ENCODE data around the gene OR5H1. TPM values are rescaled to one million over a fixed set of nuclear protein-coding genes. Genes with fewer than 3 reads are reported as not detected.
"Not testable (repeated sequence)": the region's sequence is repeated elsewhere in the genome, so short reads cannot be mapped to it uniquely, and the experiment has no call there.

The OR5H1 gene
- total RNA-seq, 1 donor from 2014 or later, result not detected

DNA sequence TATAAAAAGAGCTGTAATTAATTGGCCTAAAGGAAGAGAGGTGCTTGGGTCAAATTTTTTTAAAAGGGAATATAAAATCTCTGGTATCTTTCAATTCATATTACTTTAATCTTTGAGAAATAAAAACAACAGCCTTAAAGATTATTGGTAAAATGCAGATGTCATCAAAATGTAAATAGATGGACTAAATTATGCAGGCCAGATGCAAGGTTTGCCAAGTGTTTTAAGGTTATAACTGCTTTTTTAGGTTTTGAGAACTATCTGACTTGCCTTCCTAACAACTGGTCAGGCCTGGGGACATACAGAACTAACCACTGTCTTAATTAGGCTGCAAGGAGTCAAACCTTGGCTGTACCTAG, 20.0 kb upstream of the OR5H1 start:
- H3K27ac ChIP-seq, result no peak overlapping the region
- no peaks in the 10 kb centered on the region for H3K36me3 ChIP-seq
- no peak for DNase-seq (ENCODE audit: extremely low spot score in 2 of 2)
- H3K9me3 ChIP-seq, result no peaks in the 10 kb centered on the region
- no peak for TF ChIP-seq POLR2A (IDR thresholded peaks at IDR 0.05)
- no peaks in the 10 kb centered on the region for H3K27me3 ChIP-seq
- intact Hi-C loops (cut with DNase I), result no loop called here
- H3K4me1 ChIP-seq, result no peaks in the 10 kb centered on the region
- no peak overlapping the region for H3K4me3 ChIP-seq

GRCh38 chr3:98114264-98114663, 16.3 kb upstream of the OR5H1 start:
- Histone ChIP-seq H3K4me1 (no peaks in the 10 kb centered on the region), H3K36me3 (no peaks in the 10 kb centered on the region), H3K4me3 (no peak overlapping the region), H3K27ac (no peak overlapping the region), H3K27me3 (no peaks in the 10 kb centered on the region), H3K9me3 (no peaks in the 10 kb centered on the region)
- DNase-seq (ENCODE audit: extremely low spot score in 2 of 2), result no peak
- intact Hi-C loops (cut with DNase I), result no loop called here
- TF ChIP-seq POLR2AphosphoS5 (IDR thresholded peaks at IDR 0.05; ENCODE audit: insufficient read depth in 1 of 2, low read depth in 1 of 2), result no peak
- TF ChIP-seq, protein P1, sequence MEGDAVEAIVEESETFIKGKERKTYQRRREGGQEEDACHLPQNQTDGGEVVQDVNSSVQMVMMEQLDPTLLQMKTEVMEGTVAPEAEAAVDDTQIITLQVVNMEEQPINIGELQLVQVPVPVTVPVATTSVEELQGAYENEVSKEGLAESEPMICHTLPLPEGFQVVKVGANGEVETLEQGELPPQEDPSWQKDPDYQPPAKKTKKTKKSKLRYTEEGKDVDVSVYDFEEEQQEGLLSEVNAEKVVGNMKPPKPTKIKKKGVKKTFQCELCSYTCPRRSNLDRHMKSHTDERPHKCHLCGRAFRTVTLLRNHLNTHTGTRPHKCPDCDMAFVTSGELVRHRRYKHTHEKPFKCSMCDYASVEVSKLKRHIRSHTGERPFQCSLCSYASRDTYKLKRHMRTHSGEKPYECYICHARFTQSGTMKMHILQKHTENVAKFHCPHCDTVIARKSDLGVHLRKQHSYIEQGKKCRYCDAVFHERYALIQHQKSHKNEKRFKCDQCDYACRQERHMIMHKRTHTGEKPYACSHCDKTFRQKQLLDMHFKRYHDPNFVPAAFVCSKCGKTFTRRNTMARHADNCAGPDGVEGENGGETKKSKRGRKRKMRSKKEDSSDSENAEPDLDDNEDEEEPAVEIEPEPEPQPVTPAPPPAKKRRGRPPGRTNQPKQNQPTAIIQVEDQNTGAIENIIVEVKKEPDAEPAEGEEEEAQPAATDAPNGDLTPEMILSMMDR (IDR thresholded peaks at IDR 0.05), result no peak
- TF ChIP-seq POLR2A (IDR thresholded peaks at IDR 0.05), result no peak

DNA sequence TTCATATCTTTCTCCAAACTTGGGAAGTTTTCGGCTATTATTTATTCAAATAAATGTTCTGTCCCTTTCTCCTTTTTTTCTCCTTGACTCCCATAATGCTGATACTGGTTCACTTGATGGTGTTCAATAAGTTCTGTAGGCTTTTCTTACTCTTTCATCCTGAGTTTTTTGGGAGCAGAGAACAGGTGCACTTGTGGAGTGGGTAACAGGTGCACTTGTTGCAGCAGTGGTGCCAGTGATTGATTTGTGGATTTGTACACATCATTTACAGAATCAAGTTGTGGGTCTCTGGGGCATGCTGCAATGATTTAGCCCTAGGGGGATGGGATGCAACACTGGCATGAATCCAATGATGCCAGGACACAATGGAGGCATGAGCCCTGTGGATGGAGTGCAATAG, 14.8 kb upstream of the OR5H1 start:
- intact Hi-C loops (cut with DNase I), result no loop called here
- Histone ChIP-seq H3K36me3 (no peaks in the 10 kb centered on the region), H3K27ac (no peak overlapping the region), H3K9me3 (no peaks in the 10 kb centered on the region), H3K4me3 (no peak overlapping the region), H3K4me1 (no peaks in the 10 kb centered on the region), H3K27me3 (no peaks in the 10 kb centered on the region)
- TF ChIP-seq POLR2AphosphoS5 (IDR thresholded peaks at IDR 0.05; ENCODE audit: insufficient read depth in 1 of 2, low read depth in 1 of 2), result no peak
- TF ChIP-seq, protein P1 (IDR thresholded peaks at IDR 0.05), result no peak
- no peak for DNase-seq (ENCODE audit: extremely low spot score in 2 of 2)

- Histone ChIP-seq H3K9me3 (no peaks in the 10 kb centered on the region), H3K27ac (no peak overlapping the region), H3K4me3 (no peak overlapping the region), H3K4me1 (no peaks in the 10 kb centered on the region), H3K36me3 (no peaks in the 10 kb centered on the region), H3K27me3 (no peaks in the 10 kb centered on the region)
- TF ChIP-seq, protein P1 (IDR thresholded peaks at IDR 0.05), result no peak
- no peak for TF ChIP-seq POLR2AphosphoS5 (IDR thresholded peaks at IDR 0.05; ENCODE audit: insufficient read depth in 1 of 2, low read depth in 1 of 2)
- TF ChIP-seq POLR2A (IDR thresholded peaks at IDR 0.05), result no peak
- intact Hi-C loops (cut with DNase I), result no loop called here
- DNase-seq (ENCODE audit: extremely low spot score in 2 of 2), result no peak
Observed at GRCh38 chr3:98136631-98137030, 6.1 kb downstream of the OR5H1 start.

- DNase-seq (ENCODE audit: extremely low spot score in 2 of 2); H3K4me1 ChIP-seq; H3K36me3 ChIP-seq; H3K27me3 ChIP-seq; intact Hi-C loops (cut with DNase I); H3K4me3 ChIP-seq; H3K27ac ChIP-seq; H3K9me3 ChIP-seq: not testable (repeated sequence)
Observed at GRCh38 chr3:98137826-98138557, 7.5 kb downstream of the OR5H1 start.

DNA sequence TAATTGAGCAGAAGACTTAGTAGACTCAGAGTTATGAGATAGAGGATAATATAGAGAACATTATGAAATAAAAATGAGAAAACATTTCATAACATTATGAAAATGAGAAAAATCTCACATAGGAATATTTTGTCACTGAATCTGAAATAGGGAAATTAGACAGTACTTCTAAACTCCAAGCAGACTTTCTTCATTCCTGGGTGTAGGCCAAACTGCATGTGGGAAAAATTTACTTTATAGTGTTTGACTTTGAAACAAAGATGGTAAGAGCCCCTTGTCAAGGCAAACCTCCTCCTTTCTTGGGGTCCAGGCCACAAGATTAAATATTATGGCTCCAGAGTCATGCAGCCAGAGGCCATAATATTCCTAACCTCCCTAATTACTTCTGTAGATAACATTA, 10.0 kb downstream of the OR5H1 start:
- TF ChIP-seq POLR2AphosphoS5 (IDR thresholded peaks at IDR 0.05; ENCODE audit: insufficient read depth in 1 of 2, low read depth in 1 of 2) (no peak), POLR2A (IDR thresholded peaks at IDR 0.05) (no peak)
- TF ChIP-seq, protein P1 (IDR thresholded peaks at IDR 0.05), result no peak
- no peaks in the 10 kb centered on the region for H3K4me1 ChIP-seq
- H3K9me3 ChIP-seq, result no peaks in the 10 kb centered on the region
- H3K4me3 ChIP-seq, result no peak overlapping the region
- H3K36me3 ChIP-seq, result no peaks in the 10 kb centered on the region
- H3K27ac ChIP-seq, result no peak overlapping the region
- intact Hi-C loops (cut with DNase I), result no loop called here
- no peak for DNase-seq (ENCODE audit: extremely low spot score in 2 of 2)
- H3K27me3 ChIP-seq, result no peaks in the 10 kb centered on the region

Measured in vagina (tissue), 2 donors.